H9 (cell line): ENCODE measurements around the gene RPS6KA6. TPM values are rescaled to one million over a fixed set of nuclear protein-coding genes. Genes with fewer than 3 reads are reported as not detected.

Source experiments
- DNase-seq: peaks from one replicate; pipeline ENCODE4 v3.0.0-alpha.2; 2017
- H2AFZ ChIP-seq: one replicate; pipeline ENCODE4 v1.6.1; 2013; ENCODE audit warnings: mild to moderate bottlenecking, low read length, control low read depth, moderate library complexity
- H2AK5ac ChIP-seq: 2 replicates; pipeline ENCODE4 v1.6.1; 2013; ENCODE audit warnings: low read length, control low read depth, mixed read lengths; ENCODE audit not compliant: insufficient read length
- H2BK120ac ChIP-seq: one replicate; pipeline ENCODE4 v1.6.1; 2013; ENCODE audit warnings: low read depth, mild to moderate bottlenecking, low read length, control low read depth, inconsistent platforms; ENCODE audit not compliant: poor library complexity, severe bottlenecking
- H2BK12ac ChIP-seq: 2 replicates; pipeline ENCODE4 v1.6.1; 2013; ENCODE audit warnings: low read length, control low read depth, mixed read lengths, low read depth; ENCODE audit not compliant: insufficient read length
- H2BK15ac ChIP-seq: 2 replicates; pipeline ENCODE4 v1.6.1; 2013; ENCODE audit warnings: low read depth, low read length, control low read depth
- H2BK20ac ChIP-seq: one replicate; pipeline ENCODE4 v1.6.1; 2013; ENCODE audit warnings: low read depth, mild to moderate bottlenecking, low read length, control low read depth, inconsistent platforms; ENCODE audit not compliant: poor library complexity, severe bottlenecking
- H2BK5ac ChIP-seq: 2 replicates; pipeline ENCODE4 v1.6.1; 2013; ENCODE audit warnings: low read length, control low read depth, mixed read lengths; ENCODE audit not compliant: insufficient read length
- H3K14ac ChIP-seq: 2 replicates; pipeline ENCODE4 v1.6.1; 2013; ENCODE audit warnings: low read length, control low read depth; ENCODE audit not compliant: insufficient read depth
- H3K18ac ChIP-seq: 2 replicates; pipeline ENCODE4 v1.6.1; 2013; ENCODE audit warnings: low read depth, mild to moderate bottlenecking, mixed read lengths, low read length, control low read depth; ENCODE audit not compliant: insufficient read length
- H3K23ac ChIP-seq: 2 replicates; pipeline ENCODE4 v1.6.1; 2013; ENCODE audit warnings: low read length, control low read depth, mixed read lengths, low read depth; ENCODE audit not compliant: insufficient read length
- H3K23me2 ChIP-seq: 2 replicates; pipeline ENCODE4 v1.6.1; 2013; ENCODE audit warnings: low read depth, mild to moderate bottlenecking, mixed read lengths, low read length, control low read depth; ENCODE audit not compliant: insufficient read length, poor library complexity, severe bottlenecking
- H3K27ac ChIP-seq: 2 replicates; pipeline ENCODE4 v1.5.1; 2013; ENCODE audit warnings: low read length, control low read depth, mixed read lengths, low read depth; ENCODE audit not compliant: insufficient read length
- H3K27me3 ChIP-seq: 2 replicates; pipeline ENCODE4 v1.6.1; 2013; ENCODE audit warnings: low read length, control low read depth, inconsistent platforms; ENCODE audit not compliant: insufficient read depth
- H3K4ac ChIP-seq: 2 replicates; pipeline ENCODE4 v1.6.1; 2013; ENCODE audit warnings: low read depth, mild to moderate bottlenecking, control low read depth, inconsistent platforms, low read length, moderate library complexity
- H3K4me1 ChIP-seq: 2 replicates; pipeline ENCODE4 v1.6.1; 2013; ENCODE audit warnings: low read length, control low read depth, inconsistent platforms; ENCODE audit not compliant: insufficient read depth
- H3K4me2 ChIP-seq: 2 replicates; pipeline ENCODE4 v1.6.1; 2013; ENCODE audit warnings: low read length, control low read depth, mixed read lengths; ENCODE audit not compliant: insufficient read length, insufficient read depth
- H3K56ac ChIP-seq: 2 replicates; pipeline ENCODE4 v1.6.1; 2013; ENCODE audit warnings: low read depth, mild to moderate bottlenecking, mixed read lengths, low read length, control low read depth; ENCODE audit not compliant: insufficient read length
- H3K79me1 ChIP-seq: 2 replicates; pipeline ENCODE4 v1.6.1; 2013; ENCODE audit warnings: low read depth, mild to moderate bottlenecking, moderate library complexity, low read length, control low read depth, inconsistent platforms; ENCODE audit not compliant: insufficient read depth, poor library complexity, severe bottlenecking
- H3K79me2 ChIP-seq: 2 replicates; pipeline ENCODE4 v1.6.1; 2013; ENCODE audit warnings: low read length, control low read depth, inconsistent platforms; ENCODE audit not compliant: insufficient read depth
- H3K9ac ChIP-seq: 2 replicates; pipeline ENCODE4 v1.6.1; 2013; ENCODE audit warnings: low read length, control low read depth, mixed read lengths; ENCODE audit not compliant: insufficient read length; ENCODE audit errors: extremely low read depth
- H3K9me3 ChIP-seq: one replicate; pipeline ENCODE4 v1.6.1; 2013; ENCODE audit warnings: low read depth, low read length, inconsistent platforms; ENCODE audit not compliant: control insufficient read depth
- H3T11ph ChIP-seq: one replicate; pipeline ENCODE4 v1.6.1; 2013; ENCODE audit warnings: mild to moderate bottlenecking, low read length, control low read depth, inconsistent platforms
- H4K20me1 ChIP-seq: one replicate; pipeline ENCODE4 v1.6.1; 2013; ENCODE audit not compliant: control insufficient read depth, insufficient read length, insufficient read depth
- H4K5ac ChIP-seq: 2 replicates; pipeline ENCODE4 v1.6.1; 2013; ENCODE audit warnings: low read depth, mild to moderate bottlenecking, mixed read lengths, low read length, control low read depth; ENCODE audit not compliant: insufficient read length
- H4K8ac ChIP-seq: replicated peaks from 2 replicates; pipeline ENCODE4 v1.6.1; 2013; ENCODE audit warnings: low read length, control low read depth, mixed read lengths, low read depth; ENCODE audit not compliant: insufficient read length
- H4K91ac ChIP-seq: 2 replicates; pipeline ENCODE4 v1.6.1; 2013; ENCODE audit warnings: low read depth, mild to moderate bottlenecking, moderate library complexity, mixed read lengths, low read length, control low read depth; ENCODE audit not compliant: insufficient read length
- H3K27ac Mint-ChIP-seq, 3 experiments: 2 replicates in 2 of 3; 3 replicates in 1 of 3; pipeline ENCODE4 v1.8.0; 2020 to 2021; ENCODE audit warnings: mixed read lengths in 3 of 3, mild to moderate bottlenecking in 1 of 3, moderate library complexity in 1 of 3
- H3K27me3 Mint-ChIP-seq: 2 replicates; pipeline ENCODE4 v1.8.0; 2021; ENCODE audit warnings: low read depth, mild to moderate bottlenecking, moderate library complexity, mixed read lengths
- H3K36me3 Mint-ChIP-seq, 3 experiments: 2 replicates in 2 of 3; 3 replicates in 1 of 3; pipeline ENCODE4 v1.8.0; 2020 to 2021; ENCODE audit warnings: low read depth in 3 of 3, mixed read lengths in 3 of 3; ENCODE audit not compliant: insufficient read depth in 1 of 3
- H3K4me1 Mint-ChIP-seq, 2 experiments: 2 replicates each; pipeline ENCODE4 v1.8.0; 2020; ENCODE audit warnings: mixed read lengths in 2 of 2
- H3K4me3 Mint-ChIP-seq, 2 experiments: 2 replicates in 1 of 2; 3 replicates in 1 of 2; pipeline ENCODE4 v1.8.0; 2020 to 2021; ENCODE audit warnings: mild to moderate bottlenecking in 2 of 2, mixed read lengths in 2 of 2, moderate library complexity in 1 of 2
- H3K9me3 Mint-ChIP-seq, 2 experiments: 2 replicates in 1 of 2; 3 replicates in 1 of 2; pipeline ENCODE4 v1.8.0; 2020; ENCODE audit warnings: mild to moderate bottlenecking in 2 of 2, mixed read lengths in 2 of 2, moderate library complexity in 1 of 2
- WGBS: extraction: QIAGEN DNeasy Blood & Tissue Kit; methylation state at CpG from one replicate; pipeline ENCODE4 v1.1.7; 2013; ENCODE audit warnings: missing lambda C conversion rate, low lambda C conversion rate, mixed read lengths; ENCODE audit not compliant: insufficient read length; ENCODE audit errors: extremely low coverage; 5-methylcytosine and 5-hydroxymethylcytosine counted together
- total RNA-seq: library from RNA; stranded (reverse); gene quantifications from 2 replicates; pipeline ENCODE4 v1.2.1, GENCODE V29; 2021
- TF ChIP-seq, protein P1 (sequence below): fragments of 200-600 bp; sonication (generic); conservative IDR thresholded peaks from 3 replicates; pipeline ENCODE4 v1.8.0; 2021; ENCODE audit warnings: antibody characterized with exemption, mild to moderate bottlenecking

RPS6KA6 gene
- total RNA-seq, 1 experiment from 2014 or later, result 12.1 TPM

DNA sequence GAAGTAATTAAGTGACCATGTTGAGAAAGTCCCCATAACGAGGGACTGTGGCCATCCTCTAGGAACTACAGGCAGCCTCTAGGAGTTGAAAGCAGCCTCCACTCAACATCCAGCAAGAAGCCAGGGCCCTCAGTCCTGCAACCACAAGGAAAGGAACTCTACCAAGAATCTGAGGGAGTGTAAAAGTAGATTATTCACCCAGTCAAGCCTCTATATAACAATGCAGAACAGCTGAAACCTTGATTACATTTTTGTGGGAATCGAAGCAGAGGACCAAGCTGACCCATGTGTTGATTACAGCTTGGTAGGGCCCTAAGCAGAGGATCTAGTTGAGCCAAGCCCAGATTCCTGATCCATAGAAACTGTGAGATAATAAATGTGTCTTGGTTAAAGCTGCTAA is 17.1 kb downstream of the RPS6KA6 start:
- H3K79me2 ChIP-seq, result no peaks in the 10 kb centered on the region
- Mint-ChIP-seq H3K36me3 (peaks cover 0 to 4% (median 0%) of the 10 kb centered on the region in 3 experiments; a peak in 2 of 7 replicates), H3K4me3 (no peak overlapping the region), H3K27ac (no peak overlapping the region), H3K4me1 (no peaks in the 10 kb centered on the region), H3K9me3 (peaks cover 45 to 51% of the 10 kb centered on the region in 2 experiments), H3K27me3 (no peaks in the 10 kb centered on the region)
- TF ChIP-seq, protein P1, sequence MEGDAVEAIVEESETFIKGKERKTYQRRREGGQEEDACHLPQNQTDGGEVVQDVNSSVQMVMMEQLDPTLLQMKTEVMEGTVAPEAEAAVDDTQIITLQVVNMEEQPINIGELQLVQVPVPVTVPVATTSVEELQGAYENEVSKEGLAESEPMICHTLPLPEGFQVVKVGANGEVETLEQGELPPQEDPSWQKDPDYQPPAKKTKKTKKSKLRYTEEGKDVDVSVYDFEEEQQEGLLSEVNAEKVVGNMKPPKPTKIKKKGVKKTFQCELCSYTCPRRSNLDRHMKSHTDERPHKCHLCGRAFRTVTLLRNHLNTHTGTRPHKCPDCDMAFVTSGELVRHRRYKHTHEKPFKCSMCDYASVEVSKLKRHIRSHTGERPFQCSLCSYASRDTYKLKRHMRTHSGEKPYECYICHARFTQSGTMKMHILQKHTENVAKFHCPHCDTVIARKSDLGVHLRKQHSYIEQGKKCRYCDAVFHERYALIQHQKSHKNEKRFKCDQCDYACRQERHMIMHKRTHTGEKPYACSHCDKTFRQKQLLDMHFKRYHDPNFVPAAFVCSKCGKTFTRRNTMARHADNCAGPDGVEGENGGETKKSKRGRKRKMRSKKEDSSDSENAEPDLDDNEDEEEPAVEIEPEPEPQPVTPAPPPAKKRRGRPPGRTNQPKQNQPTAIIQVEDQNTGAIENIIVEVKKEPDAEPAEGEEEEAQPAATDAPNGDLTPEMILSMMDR, result no peak
- no peak overlapping the region for H3K27ac ChIP-seq
- no peak overlapping the region for H2BK5ac ChIP-seq
- no peak overlapping the region for H3K4ac ChIP-seq
- no peaks in the 10 kb centered on the region for H3K27me3 ChIP-seq
- no peak for DNase-seq
- H2BK20ac ChIP-seq, result no peak overlapping the region
- H3K56ac ChIP-seq, result no peak overlapping the region
- H3T11ph ChIP-seq, result no peak overlapping the region
- no peak overlapping the region for H3K23ac ChIP-seq
- H4K8ac ChIP-seq, result no peak overlapping the region
- no peak overlapping the region for H2BK120ac ChIP-seq
- H4K91ac ChIP-seq, result no peak overlapping the region
- WGBS, result no CpG with 5 or more reads among the region's 2 CpGs
- H3K23me2 ChIP-seq, result no peaks in the 10 kb centered on the region
- no peak overlapping the region for H3K14ac ChIP-seq
- H4K5ac ChIP-seq, result no peak overlapping the region
- H2BK12ac ChIP-seq, result no peak overlapping the region
- H3K9ac ChIP-seq, result no peak overlapping the region
- no peaks in the 10 kb centered on the region for H3K4me1 ChIP-seq
- H3K4me2 ChIP-seq, result no peak overlapping the region
- no peaks in the 10 kb centered on the region for H4K20me1 ChIP-seq
- no peak overlapping the region for H2BK15ac ChIP-seq
- H2AK5ac ChIP-seq, result no peak overlapping the region
- no peak overlapping the region for H3K18ac ChIP-seq
- no peaks in the 10 kb centered on the region for H3K79me1 ChIP-seq
- no peak overlapping the region for H2AFZ ChIP-seq
- peaks cover 8% of the 10 kb centered on the region for H3K9me3 ChIP-seq
